Ishikawa (cell line): ENCODE data around the gene AMN1.

Source experiments
- CEBPB ChIP-seq: IDR thresholded peaks from 2 replicates; pipeline ENCODE4 v1.6.1; 2012
- CREB1 ChIP-seq: IDR thresholded peaks from 2 replicates; pipeline ENCODE4 v1.6.1; 2012; ENCODE audit warnings: low read depth
- EP300 ChIP-seq: IDR thresholded peaks from 2 replicates; pipeline ENCODE4 v1.6.1; 2012; ENCODE audit warnings: borderline replicate concordance
- FOXM1 ChIP-seq: IDR thresholded peaks from 2 replicates; pipeline ENCODE4 v1.6.1; 2012; ENCODE audit warnings: low read depth, borderline replicate concordance
- NFIC ChIP-seq: IDR thresholded peaks from 2 replicates; pipeline ENCODE4 v1.6.1; 2012
- RAD21 ChIP-seq: IDR thresholded peaks from 2 replicates; pipeline ENCODE4 v1.6.1; 2012; ENCODE audit warnings: low read depth
- TAF1 ChIP-seq: IDR thresholded peaks from 2 replicates; pipeline ENCODE4 v1.6.1; 2012; ENCODE audit warnings: low read depth, mild to moderate bottlenecking
- TCF12 ChIP-seq: IDR thresholded peaks from 2 replicates; pipeline ENCODE4 v1.6.1; 2012; ENCODE audit warnings: low read depth
- TEAD4 ChIP-seq: IDR thresholded peaks from 2 replicates; pipeline ENCODE4 v1.6.1; 2012
- YY1 ChIP-seq: IDR thresholded peaks from 2 replicates; pipeline ENCODE4 v1.6.1; 2012; ENCODE audit warnings: low read depth
- TF ChIP-seq, protein P1 (sequence below): IDR thresholded peaks from 2 replicates; pipeline ENCODE4 v1.6.1; 2012
- TF ChIP-seq, protein P2 (sequence below): IDR thresholded peaks from 2 replicates; pipeline ENCODE4 v1.6.1; 2012; ENCODE audit warnings: low read depth, mild to moderate bottlenecking

DNA sequence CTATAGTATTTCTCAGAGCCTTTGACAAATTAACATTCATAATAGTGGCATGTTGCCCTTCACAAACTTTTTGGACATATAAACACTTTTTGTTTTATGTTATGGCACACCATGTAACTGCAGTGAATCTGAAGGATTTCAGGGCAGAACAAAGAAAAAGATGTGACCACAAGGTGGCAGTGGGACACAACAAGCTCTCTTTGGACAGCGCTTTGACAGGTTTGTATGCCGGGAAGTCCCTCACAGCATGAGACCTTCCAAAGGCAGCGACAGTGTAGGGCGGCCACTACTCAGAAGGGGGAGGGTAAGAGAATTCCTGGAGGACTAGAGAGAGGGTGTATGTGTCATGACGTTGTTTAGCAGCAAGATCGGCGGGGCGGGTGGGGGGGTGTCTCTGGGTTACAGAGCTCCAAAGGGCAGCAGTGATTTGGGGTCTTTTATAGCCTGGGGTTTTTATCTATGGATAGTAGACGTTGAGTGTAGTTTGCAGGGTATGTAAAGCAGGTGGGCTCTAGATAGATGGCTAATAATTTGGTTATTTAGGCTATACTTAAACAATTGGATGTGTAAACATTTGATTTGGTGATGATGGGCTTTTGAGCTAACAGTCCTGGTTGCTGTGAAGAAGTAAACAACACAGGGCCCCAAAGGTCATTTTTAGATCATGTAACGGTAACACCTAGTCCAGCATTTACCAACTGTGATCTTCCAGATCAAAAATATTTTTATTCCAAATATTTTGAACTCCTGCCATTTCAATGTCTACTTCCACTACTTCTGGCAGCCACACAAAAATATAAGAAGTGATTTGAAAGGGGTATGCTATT is 46.5 kb downstream of the AMN1 start:
- TF ChIP-seq FOXM1: no peak
- TF ChIP-seq, protein P1, sequence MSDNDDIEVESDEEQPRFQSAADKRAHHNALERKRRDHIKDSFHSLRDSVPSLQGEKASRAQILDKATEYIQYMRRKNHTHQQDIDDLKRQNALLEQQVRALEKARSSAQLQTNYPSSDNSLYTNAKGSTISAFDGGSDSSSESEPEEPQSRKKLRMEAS: no peak; the same call in 1 of the 2 replicates
- TF ChIP-seq TEAD4: peak; percentile 38; the same call in 1 of the 2 replicates
- TF ChIP-seq TAF1: no peak
- TF ChIP-seq CEBPB: no peak
- no peak for TF ChIP-seq CREB1
- peak; percentile 49; the same call in 1 of the 2 replicates for TF ChIP-seq EP300
- TF ChIP-seq, protein P2, sequence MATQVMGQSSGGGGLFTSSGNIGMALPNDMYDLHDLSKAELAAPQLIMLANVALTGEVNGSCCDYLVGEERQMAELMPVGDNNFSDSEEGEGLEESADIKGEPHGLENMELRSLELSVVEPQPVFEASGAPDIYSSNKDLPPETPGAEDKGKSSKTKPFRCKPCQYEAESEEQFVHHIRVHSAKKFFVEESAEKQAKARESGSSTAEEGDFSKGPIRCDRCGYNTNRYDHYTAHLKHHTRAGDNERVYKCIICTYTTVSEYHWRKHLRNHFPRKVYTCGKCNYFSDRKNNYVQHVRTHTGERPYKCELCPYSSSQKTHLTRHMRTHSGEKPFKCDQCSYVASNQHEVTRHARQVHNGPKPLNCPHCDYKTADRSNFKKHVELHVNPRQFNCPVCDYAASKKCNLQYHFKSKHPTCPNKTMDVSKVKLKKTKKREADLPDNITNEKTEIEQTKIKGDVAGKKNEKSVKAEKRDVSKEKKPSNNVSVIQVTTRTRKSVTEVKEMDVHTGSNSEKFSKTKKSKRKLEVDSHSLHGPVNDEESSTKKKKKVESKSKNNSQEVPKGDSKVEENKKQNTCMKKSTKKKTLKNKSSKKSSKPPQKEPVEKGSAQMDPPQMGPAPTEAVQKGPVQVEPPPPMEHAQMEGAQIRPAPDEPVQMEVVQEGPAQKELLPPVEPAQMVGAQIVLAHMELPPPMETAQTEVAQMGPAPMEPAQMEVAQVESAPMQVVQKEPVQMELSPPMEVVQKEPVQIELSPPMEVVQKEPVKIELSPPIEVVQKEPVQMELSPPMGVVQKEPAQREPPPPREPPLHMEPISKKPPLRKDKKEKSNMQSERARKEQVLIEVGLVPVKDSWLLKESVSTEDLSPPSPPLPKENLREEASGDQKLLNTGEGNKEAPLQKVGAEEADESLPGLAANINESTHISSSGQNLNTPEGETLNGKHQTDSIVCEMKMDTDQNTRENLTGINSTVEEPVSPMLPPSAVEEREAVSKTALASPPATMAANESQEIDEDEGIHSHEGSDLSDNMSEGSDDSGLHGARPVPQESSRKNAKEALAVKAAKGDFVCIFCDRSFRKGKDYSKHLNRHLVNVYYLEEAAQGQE: no peak
- TF ChIP-seq TCF12: no peak
- TF ChIP-seq YY1: no peak
- peak; percentile 100 for TF ChIP-seq RAD21
- TF ChIP-seq NFIC: no peak
